GM21825 (cell line): Measurements from ENCODE around the gene PSMD13.
"Not testable (repeated sequence)": the region's sequence is repeated elsewhere in the genome, so short reads cannot be mapped to it uniquely, and the experiment has no call there.

Experiments
- ATAC-seq: cut with Tn5 transposase; IDR thresholded peaks from one replicate; pipeline ENCODE4 v1.9.1; 2021; ENCODE audit warnings: mild to moderate bottlenecking, moderate library complexity; ENCODE audit not compliant: unreplicated experiment

The PSMD13 gene

DNA sequence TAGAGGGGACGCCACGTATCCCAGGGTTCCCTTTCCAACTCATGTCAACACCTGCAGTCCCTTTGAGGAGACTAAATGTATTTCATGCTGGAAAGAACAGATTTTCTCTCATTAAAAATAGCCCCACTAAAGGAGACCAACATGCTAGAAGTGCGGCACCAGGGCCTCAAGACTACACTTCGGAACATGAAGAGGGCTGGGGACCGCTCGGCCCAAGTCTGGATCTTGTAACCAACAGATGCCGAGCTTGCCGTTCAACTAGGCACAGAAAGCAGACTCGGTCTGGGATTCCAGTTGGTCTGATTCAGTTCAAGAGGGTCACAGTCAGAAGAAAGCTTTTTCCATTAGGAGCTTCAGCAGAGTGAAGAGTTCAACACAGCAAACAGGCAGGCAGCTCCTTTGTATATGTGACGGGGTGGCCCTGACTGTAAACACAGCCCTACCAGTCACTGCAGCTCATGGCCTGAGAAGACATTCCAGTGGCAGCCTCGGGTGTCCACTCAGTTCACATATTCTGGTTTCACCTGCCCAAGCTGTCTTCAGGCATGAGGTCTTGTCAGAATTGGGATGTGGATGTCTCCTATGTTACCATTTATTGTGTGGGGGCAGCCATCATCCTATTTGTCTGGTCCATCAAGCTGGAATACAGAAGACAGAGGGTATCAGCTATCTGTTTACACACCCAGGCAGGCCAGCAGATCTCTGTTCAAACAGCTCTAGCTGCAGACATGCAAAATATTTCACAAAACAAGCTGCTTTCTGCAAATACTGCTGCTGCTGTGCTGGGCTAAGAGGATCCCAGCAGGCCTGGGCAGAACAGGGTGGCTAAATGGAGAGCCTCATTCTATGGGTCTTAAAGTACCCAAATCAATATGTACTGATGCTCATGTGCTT is 20.4 kb upstream of the PSMD13 start:
- no peak for ATAC-seq

DNA sequence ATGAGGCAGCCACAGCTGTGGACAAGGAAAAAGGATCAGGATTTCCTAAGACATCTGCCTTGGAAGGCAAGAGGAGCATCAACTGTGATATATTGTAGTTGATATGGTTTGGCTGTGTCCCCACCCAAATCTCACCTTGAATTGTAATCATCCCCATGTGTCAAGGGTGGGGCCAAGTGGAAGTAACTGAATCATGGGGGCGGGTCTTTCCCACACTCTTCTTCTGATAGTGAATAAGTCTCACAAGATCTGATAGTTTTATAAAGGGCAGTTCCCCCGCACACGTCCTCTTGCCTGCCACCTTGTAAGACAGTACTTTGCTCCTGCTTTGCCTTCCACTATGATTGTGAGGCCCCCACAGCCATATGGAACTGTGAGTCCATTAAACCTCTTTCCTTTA is 19.1 kb upstream of the PSMD13 start:
- ATAC-seq, result no peak

DNA sequence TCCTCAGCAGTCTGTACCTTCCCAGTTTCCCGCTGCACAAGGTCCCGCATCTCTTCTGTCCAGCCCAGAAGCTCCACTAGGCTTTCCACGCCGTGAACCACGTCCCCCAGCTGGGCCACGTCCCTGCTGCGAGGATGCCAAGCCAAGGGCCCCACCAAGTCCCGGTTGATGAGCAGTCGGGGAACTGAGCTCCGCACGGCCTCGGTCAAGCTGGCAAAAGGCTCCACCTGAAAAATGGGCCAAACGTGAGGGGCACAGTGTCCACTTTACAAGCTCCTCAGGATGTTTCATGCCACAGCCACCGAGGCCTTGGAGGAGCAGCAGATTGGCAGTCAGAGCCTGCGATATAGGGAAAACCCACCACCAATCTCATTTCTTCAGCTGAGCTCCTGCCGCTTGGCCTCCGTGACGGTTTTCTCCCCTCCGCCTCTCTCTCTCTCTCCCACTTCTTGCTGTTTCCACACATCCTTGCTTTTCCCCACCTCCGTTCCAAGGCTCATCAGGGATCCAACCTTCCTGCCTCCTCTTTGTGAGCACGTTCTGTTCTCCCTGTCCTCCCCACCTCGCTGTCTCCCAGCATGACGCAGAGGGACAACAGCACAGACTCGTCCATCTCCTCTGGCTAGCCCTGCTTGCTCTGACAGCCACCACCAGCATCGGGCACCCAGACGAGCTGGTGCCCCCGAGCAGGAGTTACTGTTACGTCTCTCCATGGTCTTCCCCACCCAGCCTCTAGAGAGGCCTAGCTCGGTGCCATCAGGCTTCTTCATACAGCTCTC is 17.8 kb upstream of the PSMD13 start:
- no peak for ATAC-seq

DNA sequence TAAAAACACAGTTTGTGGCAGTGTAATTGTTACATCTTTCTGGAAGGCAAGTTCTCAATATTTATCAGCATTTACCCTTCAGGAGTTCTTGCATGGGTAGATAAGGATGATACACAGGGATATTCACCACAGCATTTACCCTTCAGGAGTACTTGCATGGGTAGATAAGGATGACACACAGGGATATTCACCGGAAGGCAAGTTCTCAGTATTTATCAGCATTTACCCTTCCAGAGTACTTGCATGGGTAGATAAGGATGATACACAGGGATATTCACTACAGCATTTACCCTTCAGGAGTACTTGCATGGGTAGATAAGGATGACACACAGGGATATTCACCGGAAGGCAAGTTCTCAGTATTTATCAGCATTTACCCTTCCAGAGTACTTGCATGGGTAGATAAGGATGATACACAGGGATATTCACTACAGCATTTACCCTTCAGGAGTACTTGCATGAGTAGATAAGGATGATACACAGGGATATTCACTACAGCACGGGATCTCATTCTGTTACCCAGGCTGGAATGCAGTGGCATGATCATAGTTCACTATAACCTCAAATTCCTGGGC is 16.0 kb upstream of the PSMD13 start:
- not testable (repeated sequence) for ATAC-seq

DNA sequence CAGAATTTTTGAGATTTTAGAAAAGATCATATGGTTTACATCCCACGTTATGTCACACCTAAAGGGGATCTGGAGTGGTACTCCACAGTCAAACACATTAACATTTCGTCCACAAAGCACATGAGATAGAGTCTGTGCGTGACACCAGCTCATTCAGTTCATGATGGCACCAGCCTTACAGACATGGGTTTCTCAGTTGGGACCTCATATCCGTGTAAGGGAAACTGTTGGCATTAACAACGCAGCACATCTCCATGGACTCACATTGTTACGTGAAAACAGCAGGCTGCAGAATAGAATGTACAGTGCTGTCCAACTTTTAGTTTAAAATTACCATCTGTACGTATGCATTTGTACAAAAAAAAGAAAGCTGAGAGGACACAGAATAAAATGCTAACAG is 15.2 kb upstream of the PSMD13 start:
- ATAC-seq, result no peak

DNA sequence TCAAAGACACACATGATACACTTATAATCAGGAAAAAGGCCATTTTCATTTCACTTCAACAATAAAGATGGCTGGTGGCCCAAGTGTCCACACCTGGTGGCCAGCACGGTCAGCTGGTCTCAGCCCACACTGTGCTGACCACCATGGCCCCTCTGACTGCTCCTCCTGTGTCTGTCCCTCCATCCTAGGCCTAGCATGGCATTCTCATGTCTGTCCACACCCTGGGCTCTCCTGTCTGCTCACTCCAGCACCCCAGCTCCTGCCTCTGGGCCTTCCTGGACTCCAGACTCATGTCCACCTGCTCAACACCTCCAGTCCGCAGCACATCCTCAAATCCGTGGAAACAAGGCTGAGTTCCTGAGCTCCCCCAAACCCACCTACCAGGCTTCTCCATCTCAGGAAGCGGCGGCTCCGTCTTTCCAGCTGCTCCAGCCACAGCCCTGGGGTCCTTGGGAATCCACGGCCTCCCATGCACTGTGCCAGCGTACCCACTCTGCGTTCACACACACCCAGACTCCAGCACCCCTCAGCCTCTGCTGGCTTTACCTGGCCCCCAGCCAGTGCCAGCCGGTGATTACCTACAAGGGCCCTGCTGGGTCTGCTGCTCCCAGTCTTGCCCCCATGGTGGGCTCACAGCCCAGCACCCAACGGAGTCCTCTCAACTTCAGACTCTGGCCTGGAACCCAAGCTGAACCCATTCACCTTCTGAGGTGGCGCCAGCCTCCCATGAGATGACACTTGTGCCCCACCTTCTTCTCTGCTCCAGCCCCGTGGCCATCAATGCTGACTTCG is 14.6 kb upstream of the PSMD13 start:
- ATAC-seq, result no peak

DNA sequence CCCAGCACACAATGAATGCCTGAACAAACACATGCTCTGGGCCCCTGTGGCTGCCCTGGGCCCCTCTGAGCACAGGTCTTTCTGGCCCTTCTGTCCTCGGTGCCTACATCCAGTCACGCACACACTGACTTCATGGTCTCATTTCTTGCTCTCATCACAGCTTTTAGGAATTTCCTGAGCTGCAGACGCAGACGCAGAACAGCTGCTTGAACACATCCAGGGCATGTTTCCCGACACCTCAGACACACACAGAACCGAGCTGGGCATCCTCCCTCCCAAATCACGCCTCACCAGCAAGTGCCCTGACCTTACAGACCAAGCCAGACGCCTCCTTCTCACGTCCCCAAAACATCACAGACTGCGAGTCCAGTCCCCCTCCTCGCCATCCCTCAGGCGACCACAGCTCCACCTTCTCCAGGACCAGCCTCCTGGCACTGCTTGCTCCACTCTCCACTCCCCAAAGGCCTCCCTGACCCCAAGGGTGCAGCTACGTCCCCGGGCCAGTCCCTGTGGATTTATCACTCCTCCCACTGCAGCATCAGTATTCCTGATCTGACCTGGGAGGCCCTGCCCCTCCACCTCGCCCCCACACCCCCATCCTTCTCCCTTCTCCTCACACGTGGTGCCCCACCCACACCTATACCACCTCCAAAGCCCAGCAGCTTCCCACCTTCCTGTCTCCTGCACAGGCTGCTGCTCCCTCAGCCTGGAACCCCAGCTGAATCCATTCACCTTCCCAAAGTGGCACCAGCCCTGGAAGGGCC is 13.6 kb upstream of the PSMD13 start:
- no peak for ATAC-seq

DNA sequence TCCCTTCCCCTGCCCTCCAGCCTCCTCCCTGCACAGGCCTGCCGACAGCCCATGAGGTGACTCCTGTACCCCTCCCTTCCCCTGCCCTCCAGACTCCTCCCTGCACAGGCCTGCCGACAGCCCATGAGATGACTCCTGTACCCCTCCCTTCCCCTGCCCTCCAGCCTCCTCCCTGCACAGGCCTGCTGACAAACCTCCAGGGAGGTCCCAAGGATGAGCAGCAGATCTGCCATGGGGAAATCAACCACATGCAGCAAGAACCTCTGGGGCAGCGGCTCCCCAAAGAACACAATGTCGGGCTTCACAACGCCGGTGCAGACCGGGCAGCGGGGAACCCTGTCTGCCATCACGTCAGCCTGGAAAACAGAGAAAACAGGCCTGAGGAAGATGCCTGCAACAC is 12.9 kb upstream of the PSMD13 start:
- no peak for ATAC-seq

DNA sequence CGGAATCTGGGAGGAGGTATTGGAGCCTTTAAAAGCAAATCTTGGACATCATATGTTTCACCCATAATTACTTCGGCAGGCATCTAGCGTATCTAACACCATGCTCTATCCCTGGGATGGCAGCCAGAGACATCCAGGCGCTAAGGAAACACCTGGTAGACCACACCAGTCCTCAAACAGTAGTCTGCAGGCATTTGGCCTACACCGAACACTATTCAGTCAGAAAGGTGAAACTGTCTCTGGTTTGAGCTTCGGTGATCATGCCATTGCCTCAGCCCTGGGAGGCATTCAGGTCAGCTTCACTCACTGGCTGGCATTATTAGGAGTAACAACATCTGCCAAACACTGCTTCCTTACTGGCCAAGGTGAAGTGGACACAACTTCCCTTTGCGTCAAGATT is 12.4 kb upstream of the PSMD13 start:
- no peak for ATAC-seq

DNA sequence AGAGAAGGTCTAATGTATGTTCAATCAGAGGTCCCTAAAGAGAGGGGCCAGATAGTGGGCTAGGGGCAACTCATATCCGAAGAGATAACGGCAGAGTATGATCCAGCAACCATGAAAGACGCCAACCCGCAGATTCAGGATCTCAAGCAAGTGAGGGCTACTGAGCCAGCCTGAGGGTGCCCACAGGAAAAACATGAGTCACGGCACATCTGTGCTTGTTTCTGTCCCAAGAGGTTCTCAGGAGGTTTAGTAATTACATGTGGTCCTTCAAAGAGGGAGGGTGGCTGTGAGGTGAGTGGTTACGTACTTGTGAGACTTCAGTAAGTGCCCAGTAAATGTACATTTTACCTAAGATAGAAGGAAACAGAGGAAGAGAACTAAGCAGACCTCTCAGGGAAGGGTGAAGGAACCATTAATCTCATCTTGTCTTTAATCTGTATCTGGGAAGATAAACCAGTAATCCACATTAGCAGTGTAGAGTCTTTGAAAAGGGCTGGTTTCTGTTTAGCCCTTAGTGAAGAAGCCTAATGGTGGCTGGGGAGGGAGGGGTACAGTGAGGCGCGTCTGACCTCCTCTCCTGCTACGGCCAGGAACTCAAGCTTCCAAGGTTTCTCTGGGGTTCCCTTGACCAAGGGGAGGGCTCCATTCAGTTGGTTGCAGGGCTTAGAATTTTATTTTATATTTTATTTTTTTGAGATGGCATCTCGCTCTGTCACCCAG is 10.9 kb upstream of the PSMD13 start:
- ATAC-seq, result peak; percentile 62

DNA sequence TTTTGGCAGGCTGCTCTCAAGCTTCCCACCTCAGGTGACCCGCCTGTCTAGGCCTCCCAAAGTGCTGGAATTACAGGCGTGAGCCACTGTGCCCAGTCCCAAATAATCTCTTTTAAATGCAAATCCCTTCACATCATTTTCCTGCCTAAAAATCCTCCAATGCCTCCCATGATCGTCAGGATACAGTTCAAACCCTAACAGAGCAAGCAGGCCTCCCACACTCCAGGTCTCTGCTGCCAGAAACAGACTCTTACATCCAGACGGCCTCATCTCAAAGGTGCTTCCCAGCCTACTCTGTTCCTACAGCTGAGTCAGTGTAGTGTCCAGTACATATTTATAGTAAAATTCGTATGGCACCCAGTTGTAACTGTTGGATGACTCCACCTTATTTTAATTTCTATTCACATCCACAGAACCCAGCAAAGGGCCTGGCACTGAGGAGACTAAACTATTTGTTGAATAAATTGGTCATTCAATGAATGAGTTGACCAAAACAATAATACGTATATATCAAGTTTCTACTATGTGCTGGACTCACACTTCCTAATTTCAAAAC is 8.9 kb upstream of the PSMD13 start:
- no peak for ATAC-seq

DNA sequence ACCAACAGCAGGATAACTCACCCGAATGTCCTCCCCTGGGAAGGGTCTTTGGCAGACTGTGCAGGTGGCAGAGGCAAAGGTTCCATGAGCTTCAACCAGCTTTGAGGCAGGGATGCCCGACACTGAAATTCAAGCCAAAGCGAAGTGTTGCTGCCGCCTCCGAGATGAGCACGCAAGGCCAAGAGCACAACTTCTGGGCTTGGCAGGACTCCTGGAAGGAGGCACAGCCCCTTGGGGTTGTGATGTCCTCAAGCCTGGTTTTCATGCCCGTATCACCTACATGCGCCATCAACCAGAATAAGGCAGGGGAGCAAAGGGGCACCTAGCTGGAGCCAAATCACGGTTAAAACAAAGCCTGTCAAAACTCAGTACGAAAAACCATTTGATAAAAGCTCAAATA is 6.3 kb upstream of the PSMD13 start:
- no peak for ATAC-seq

DNA sequence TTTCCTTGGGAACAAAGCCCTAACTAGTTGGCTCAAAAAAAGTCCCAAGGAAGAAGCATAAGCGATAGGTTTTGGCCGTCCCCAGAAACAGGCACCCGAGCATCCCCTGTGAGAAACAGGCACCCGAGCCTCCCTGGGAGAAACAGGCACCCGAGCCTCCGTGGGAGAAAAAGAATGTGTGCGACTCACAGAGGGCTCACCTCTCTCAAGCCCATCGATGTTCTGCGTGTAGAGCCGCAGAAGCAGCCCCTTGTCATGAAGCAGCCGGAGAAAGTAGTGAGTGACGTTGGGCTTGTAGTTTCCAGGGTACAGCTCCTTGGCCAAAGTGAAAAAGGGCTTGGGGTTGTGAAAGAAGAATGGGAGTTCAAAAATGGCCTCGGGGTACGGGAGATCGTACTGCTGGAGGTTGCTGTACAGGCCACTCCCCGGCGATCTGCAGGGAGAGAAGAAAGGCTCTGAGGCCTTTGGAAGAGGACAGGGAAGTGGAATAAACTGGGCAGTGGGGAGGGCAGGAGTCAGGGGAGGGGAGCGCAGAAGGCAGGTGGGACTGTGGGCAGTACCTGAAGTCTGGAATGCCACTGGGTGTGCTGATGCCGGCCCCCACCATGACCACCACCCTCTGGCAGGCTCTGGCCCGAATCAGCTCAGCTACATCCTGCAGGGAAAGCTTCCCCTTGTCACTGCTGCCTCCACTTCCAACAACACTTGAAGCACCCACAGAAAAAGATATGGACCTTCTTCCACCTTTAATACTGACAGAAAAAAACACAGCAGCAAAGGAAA is 3.8 kb upstream of the PSMD13 start:
- ATAC-seq, result no peak

DNA sequence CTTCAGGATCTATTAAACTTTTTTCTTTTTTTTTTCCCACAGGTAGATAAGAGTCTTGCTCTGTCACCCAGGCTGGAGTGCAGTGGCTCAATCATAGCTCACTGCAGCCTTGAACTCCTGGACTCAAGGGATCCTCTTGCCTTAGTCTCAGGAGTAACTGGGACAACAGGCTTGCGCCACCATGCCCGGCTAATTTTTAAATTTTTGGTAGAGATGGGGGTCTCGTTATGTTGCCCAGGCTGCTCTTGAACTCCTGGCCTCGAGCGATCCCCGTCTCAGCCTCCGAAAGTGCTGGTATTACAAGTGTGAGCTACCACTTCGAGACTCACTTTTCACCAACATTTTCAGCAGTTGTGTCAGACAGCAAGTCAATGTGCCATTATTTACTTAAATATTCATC is 1.6 kb upstream of the PSMD13 start:
- ATAC-seq, result no peak

DNA sequence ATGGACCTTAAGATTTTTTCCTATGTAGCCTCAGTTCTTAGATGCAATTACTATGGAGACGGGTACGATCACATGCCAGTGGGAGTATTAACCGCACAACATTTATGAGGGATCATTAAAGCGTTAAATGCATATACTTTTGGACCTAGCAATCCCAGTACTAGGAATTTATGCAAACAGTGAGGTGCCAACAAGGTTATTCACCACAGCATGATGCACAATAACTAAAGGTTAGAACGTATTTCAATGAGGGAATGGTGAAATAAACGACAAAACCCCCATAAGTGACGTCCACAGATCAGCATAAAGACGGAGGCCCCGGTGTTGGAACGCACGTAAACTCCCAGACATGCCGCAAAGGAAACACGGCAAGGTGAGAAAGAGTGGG is 1.2 kb upstream of the PSMD13 start:
- ATAC-seq, result no peak

DNA sequence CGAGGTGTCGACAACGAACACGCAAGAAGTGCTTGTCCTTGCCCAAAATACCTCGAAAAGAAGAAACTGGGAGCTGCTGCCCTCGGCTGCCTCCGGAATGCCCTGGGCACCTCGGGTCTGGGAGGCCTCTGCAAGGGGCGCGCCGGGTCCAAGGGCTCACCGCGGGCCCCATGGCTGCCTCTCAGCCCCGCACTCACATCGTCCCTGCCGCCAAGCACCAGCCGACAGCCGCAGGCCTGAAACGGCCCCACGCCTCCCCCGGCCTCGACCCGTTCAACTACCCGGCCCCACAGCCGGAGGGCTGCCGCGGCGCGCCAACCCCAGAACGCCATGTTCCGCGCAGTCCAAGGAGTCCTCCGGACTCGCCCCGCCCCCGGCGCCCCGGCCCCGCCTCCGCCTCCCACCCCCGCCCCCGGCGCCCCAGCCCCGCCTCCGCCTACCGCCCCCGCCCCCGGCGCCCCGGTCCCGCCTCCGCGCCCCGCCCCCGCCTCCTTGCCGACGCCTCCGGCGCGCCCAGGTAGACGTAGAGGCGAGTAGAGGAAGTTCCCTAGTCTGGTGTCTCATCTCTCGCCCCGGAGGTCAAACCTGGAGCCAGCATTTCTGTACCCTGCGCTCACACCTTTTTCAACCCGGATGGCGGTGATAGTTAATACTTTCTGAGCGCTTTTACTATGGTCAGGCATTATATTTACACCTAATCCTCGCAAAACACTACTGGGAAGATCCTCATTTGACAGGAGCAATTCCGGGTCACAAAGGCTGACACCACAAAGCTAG is 591 bp upstream of the PSMD13 start, which contains the start of gene SIRT3:
TSS of gene SIRT3 (minus strand) at position 346 of the 777 bp plus-strand sequence. CDS start at position 332, 14 bp downstream.
- ATAC-seq, result peak; percentile 71

DNA sequence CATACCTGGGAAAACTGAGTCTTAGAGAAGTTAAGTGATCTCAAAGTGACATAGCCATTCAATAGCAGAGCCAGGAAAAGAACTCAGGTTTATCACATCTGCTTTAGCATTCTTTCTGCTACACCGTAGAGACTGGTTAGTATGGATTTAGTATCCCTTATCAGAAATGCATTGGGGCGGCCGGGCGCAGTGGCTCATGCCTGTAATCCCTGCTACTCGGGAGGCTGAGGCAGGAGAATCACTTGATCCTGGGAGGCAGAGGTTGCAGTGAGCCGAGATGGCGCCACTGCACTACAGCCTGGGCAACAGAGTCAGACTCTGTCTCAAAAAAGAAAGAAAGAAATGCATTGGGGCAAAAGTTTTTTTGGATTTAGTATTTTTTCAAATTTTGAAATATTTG is 1.6 kb downstream of the PSMD13 start:
- not testable (repeated sequence) for ATAC-seq

DNA sequence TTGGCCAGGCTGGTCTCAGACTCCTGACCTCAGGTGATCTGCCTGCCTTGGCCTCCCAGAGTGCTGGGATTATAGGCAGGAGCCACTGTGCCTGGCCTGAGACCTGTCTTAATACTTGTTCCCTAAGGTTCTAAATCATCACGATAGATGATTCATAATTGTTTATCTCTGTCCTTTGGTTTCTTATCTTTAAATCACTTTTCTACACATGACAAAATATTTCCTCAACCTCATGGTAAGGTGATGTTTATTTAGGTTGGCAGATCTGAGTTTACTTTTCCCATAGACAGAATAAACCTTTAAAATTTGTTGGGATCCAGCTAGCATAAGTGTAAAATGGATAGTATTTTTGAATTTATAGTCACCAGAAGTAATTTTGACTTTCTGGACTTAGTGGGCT is 3.5 kb downstream of the PSMD13 start:
- ATAC-seq, result no peak
